Measurements from ENCODE around the gene CACNB2.

DNA sequence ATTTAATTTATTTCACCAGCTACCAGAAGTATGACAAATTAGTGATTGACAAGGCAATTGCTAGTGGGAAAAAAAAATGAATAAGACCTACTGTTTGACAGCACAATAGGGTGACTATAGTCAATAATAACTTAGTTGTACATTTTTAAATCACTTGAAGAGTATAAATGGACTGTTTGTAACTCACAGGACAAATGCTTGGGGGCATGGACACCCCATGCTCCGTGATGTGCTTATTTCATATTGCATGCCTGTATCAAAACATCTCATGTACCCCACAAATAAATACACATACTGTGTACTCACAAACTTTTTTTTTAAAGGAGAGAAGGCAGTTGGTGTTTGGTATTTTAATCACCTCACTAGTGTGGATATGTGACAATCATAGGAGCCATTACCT is 181.1 kb downstream of the CACNB2 start:
- TF ChIP-seq EZH2phosphoT487 (IDR thresholded peaks at IDR 0.05; ENCODE audit: borderline replicate concordance, low read length): no peak
- TF ChIP-seq, protein P1, sequence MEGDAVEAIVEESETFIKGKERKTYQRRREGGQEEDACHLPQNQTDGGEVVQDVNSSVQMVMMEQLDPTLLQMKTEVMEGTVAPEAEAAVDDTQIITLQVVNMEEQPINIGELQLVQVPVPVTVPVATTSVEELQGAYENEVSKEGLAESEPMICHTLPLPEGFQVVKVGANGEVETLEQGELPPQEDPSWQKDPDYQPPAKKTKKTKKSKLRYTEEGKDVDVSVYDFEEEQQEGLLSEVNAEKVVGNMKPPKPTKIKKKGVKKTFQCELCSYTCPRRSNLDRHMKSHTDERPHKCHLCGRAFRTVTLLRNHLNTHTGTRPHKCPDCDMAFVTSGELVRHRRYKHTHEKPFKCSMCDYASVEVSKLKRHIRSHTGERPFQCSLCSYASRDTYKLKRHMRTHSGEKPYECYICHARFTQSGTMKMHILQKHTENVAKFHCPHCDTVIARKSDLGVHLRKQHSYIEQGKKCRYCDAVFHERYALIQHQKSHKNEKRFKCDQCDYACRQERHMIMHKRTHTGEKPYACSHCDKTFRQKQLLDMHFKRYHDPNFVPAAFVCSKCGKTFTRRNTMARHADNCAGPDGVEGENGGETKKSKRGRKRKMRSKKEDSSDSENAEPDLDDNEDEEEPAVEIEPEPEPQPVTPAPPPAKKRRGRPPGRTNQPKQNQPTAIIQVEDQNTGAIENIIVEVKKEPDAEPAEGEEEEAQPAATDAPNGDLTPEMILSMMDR (IDR thresholded peaks at IDR 0.05; ENCODE audit: low read depth, low read length, poor library complexity, severe bottlenecking): no peak

All from DOHH2 (cell line).